ENCODE data around the gene RCAN1.
"Not testable (repeated sequence)": the region's sequence is repeated elsewhere in the genome, so short reads cannot be mapped to it uniquely, and the experiment has no call there.

The RCAN1 gene

GRCh38 chr21:34621434-34622350, 6.8 kb upstream of the RCAN1 start:
- no peak for DNase-seq (ENCODE audit: low spot score)

GRCh38 chr21:34619841-34620665, 5.1 kb upstream of the RCAN1 start:
- no peak for DNase-seq (ENCODE audit: low spot score)

GRCh38 chr21:34618941-34619340, 4.0 kb upstream of the RCAN1 start:
- no peak for DNase-seq (ENCODE audit: low spot score)

- no peak for DNase-seq (ENCODE audit: low spot score)
Measured at GRCh38 chr21:34617753-34618339, 2.9 kb upstream of the RCAN1 start.

- DNase-seq (ENCODE audit: low spot score), result no peak
Measured at GRCh38 chr21:34615487-34615814, 538 bp upstream of the RCAN1 start.

- DNase-seq (ENCODE audit: low spot score), result peak; percentile 62
Measured at GRCh38 chr21:34613679-34614627, 960 bp downstream of the RCAN1 start.

GRCh38 chr21:34612557-34612956, 2.4 kb downstream of the RCAN1 start:
- DNase-seq (ENCODE audit: low spot score), result no peak

- no peak for DNase-seq (ENCODE audit: low spot score)
Measured at GRCh38 chr21:34612056-34612455, 2.9 kb downstream of the RCAN1 start.

- no peak for DNase-seq (ENCODE audit: low spot score)
Measured at GRCh38 chr21:34611528-34611927, 3.4 kb downstream of the RCAN1 start.

GRCh38 chr21:34609933-34610549, 4.9 kb downstream of the RCAN1 start:
- no peak for DNase-seq (ENCODE audit: low spot score)

- DNase-seq (ENCODE audit: low spot score), result no peak
Measured at GRCh38 chr21:34609244-34609932, 5.5 kb downstream of the RCAN1 start.

- not testable (repeated sequence) for DNase-seq (ENCODE audit: low spot score)
Measured at GRCh38 chr21:34607376-34607775, 7.5 kb downstream of the RCAN1 start.

- DNase-seq (ENCODE audit: low spot score), result no peak
Measured at GRCh38 chr21:34606621-34607020, 8.3 kb downstream of the RCAN1 start.

- DNase-seq (ENCODE audit: low spot score), result peak; percentile 89
Measured at GRCh38 chr21:34606051-34606450, 8.9 kb downstream of the RCAN1 start.

GRCh38 chr21:34604956-34605355, 10.0 kb downstream of the RCAN1 start:
- DNase-seq (ENCODE audit: low spot score), result not testable (repeated sequence)

GRCh38 chr21:34604556-34604955, 10.4 kb downstream of the RCAN1 start:
- no peak for DNase-seq (ENCODE audit: low spot score)

GRCh38 chr21:34603710-34604057, 11.2 kb downstream of the RCAN1 start:
- DNase-seq (ENCODE audit: low spot score), result no peak

- peak; percentile 82 for DNase-seq (ENCODE audit: low spot score)
Measured at GRCh38 chr21:34603002-34603709, 11.8 kb downstream of the RCAN1 start.

- no peak for DNase-seq (ENCODE audit: low spot score)
Measured at GRCh38 chr21:34602061-34602460, 12.9 kb downstream of the RCAN1 start.

- no peak for DNase-seq (ENCODE audit: low spot score)
Measured at GRCh38 chr21:34599534-34600101, 15.3 kb downstream of the RCAN1 start.
